NCI-H82 treated with DMSO at 0.1 percent for 48 hours (cell line): ENCODE data around the gene DLG2.
"Not testable (repeated sequence)": the region's sequence is repeated elsewhere in the genome, so short reads cannot be mapped to it uniquely, and the experiment has no call there.

Experiments
- DNase-seq: peaks from one replicate; lab custom pipeline; 2025; ENCODE audit not compliant: unreplicated experiment; lab: John Stamatoyannopoulos, UW

The DLG2 gene

DNA sequence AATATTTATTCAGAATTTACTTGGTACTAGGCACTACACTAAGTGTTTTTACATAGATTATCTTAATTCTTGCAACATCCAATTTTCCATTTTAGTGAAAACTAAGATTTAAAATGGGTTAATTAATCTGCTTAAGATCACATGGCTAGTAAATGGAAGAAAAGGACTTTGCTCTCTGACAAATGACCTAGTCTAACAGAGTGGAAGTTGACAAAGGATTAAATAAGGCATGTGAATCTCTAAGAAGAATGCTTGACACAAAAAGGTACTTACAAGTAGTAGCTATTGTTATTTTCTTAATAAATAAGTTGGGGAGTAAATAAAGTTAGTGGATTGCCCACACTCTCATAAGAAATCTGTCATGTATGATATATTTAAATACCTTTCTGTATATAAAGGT is 584.8 kb downstream of the DLG2 start:
- no peak for DNase-seq

DNA sequence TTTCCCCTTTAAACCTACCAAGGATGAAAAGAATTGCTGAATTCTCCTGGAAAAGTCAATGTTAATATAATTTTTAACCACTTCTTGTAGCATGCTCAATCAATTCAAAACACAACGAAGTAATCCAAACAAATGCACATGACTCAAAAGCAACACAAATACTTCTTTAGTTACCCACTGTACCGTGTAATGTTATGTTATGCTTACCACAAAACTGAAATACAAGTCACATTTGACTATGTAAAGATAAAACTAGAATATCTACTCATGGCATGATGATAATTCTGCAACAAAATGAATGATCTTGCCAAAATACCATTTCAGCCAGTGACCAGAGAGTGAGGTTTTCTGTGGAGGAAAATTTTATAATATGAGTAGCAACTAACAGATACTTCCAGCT is 587.0 kb downstream of the DLG2 start:
- DNase-seq: no peak

DNA sequence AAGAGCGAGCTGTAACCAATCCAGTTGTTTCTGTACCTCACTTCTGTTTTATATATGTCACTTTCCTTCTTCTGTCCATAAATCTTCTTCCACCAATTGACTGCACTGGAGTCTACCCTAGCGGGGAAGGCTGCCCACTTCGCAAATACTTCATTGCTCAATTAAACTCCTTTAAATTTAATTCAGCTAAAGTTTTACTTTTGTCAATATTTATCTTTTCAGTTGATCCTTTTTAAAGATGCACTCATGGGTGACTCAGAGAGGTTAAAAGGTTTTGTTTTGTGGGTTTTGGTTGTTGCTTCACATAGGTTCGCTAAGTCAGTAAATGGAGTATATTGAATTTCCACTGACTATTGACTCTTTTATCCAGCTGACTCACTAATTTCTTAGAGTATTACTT is 597.2 kb downstream of the DLG2 start:
- DNase-seq: no peak

DNA sequence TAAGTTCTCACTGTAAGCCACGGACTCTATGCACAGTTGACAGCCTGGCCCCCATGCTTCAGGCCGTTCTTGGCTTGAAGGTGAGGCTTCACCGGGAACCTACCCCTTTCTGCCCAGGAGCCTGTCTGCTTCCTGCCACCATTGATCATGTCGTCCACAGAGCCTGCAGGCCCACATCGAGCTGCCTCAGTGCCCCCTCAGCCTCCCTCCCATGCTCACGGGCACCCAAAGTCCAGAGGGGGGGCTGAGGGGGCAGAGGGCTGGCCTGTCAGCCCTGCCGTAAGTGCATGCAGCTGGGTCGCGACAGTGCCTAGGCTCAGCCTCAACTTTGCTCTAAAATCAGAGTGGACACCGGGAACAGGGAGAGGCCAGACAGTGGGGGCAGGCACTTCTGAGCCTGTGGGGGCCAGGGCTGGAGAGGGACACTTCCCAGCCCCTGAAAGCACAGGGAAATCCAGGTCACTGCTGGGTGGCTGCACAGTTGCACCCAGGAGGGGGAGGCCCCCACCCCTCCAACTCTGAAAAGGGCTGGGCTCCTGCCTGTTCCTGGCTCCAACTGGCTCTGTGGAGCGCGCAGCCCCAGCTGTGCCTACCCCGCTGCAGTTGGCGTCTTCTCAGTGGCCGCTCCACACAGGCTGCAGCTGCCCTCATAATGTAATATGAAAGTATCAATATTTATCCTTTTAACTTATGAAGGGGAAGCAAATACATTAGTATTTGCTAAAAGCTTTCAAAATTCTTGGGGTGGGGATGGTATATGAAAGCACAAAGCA is 598.6 kb downstream of the DLG2 start:
- DNase-seq: no peak

DNA sequence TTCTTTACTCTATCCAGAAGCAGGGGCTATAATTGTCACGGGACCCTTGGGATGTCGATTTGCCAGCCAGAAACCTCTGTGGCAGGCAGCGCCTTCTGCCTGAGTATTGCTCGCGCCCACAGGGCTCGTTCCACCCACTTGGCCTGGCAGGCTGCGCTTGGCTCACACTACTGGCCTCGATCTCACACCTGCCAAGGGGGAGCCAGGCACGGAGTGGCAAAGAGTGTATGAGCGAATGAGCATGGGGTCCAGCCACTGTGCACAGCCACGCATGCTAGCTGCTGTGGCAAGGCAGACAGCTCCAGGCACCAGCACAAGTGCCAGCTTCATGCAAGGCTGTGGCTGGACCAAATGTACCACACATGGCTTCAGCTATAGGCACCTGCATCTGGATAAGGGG is 599.8 kb downstream of the DLG2 start:
- DNase-seq: no peak

DNA sequence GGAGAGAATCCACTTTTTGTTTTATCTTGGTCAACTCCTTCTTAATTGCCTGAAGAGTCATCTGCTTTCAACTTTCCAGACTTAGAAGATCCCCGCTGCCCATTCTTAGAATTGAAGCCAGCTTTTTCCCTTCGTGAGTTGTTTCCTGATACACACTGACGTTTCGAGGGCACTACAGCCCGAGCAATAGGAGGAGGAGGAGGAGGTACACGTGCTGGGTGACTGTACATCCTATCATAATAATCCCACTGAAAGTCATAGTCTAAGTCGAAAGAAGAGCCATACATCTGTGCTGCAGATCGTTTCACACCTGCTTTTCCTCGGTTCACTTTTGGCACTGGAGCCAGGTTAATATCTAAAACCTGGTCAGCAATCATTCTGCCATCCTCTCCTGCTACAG is 606.1 kb downstream of the DLG2 start:
- no peak for DNase-seq

DNA sequence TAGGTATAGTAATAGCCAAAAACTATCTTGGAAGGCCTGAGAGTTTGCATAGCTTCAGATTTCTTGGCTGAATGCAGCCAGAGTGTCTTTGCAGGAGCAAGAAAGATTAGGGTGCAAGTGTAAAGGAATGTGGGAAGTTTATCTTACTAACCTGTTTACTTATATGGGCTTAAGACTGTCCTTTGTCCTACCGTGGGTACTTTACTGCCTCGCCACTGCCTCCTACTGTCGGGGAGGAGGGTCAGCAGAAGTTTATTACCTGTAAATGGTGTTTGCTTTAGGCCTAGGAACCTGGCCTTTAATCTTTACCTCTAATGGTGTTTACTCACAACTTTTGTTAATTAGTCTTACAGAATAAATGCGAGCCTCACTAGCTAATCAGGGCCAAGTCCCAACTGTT is 633.8 kb downstream of the DLG2 start:
- DNase-seq: peak; percentile 24

DNA sequence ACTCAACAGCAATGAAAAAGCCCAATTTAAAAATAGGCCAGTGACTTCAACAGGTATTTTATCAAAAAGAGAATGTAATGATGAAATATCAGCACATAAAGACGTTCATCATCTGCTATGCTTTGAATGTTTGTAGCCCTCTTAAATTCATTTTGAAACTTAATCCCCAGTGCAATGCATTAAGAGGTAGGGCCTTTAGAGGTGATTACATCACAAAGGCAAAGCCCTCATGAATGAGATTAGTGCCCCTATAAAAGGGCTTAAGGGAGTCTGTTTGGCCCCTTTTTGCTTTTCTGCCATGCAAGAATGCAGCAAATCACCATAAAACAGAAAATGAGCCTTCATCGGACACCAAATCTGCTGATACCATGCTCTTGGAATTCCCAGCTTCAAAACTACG is 637.0 kb downstream of the DLG2 start:
- DNase-seq: peak; percentile 30

DNA sequence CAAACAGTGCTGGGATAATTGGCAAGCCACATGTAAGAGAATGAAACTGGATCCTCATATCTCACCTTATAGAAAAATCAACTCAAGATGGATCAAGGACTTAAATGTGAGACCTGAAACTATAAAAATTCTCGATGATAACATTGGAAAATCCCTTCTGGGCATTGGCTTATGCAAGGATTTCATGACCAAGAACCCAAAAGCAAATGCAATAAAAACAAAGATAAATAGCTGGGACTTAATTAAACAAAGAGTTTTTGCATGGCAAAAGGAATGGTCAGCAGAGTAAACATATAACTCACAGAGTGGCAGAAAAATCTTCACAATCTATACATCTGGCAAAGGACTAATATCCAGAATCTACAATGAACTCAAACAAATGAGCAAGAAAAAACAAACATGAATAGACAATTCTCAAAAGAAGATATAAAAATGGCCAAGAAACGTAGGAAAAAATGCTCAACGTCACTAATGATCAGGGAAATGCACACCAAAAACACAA is 639.4 kb downstream of the DLG2 start:
- DNase-seq: not testable (repeated sequence)

DNA sequence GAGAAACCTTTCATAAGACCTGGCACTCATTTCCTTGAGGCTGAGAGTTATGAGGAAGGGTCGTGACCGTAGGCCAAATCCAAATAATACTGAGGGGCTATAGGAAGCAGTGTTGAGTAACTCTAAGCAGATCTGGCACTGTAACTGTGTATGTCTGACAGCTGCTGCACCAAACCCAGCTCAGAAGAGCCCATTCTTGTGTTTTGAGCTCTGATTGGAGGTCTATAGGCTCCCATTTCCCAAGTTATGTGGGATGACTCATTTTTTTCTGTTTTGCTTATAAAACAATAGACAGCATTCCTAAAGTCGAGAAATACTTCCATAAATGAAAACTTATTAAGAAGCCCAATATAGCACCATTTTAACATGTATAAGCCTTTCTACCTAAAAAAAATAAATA is 645.8 kb downstream of the DLG2 start:
- DNase-seq: no peak

DNA sequence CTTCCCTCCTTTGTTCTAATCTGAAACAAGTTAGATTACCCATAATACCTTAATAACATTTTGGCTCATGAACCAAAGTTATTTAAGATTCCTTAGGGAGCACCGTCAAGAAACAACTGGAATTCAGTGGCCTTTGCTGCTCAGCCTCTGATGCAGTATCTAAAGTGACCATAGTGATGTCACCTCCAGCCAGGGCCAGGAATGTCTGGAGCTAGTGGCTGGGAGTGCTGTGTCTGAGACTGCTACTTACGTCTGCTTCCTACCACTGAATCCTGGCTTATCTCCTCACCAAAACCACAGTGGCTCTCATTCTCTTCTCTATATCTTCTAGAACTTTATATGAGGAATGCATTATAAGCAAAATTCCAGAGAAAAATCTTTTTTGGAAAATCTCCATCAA is 658.0 kb downstream of the DLG2 start:
- no peak for DNase-seq

DNA sequence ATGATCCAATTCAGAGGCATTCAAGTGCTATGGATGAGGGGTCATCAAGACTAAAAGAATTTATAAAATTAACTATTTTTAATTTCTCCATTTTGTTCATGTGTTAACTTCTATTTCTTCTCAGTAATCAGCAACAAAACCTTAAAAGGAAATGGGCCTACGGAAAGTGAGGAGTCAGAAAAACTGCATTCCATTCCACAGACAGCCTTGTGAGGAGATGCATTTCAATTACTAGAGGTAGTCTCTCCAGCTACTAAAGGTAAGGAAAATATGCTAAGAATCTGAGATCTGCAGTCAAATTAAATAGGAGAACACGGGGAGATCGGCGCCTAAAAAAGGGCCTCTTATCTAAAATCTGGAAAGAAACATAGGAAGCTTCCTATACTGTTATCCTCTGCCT is 661.7 kb downstream of the DLG2 start:
- DNase-seq: no peak

DNA sequence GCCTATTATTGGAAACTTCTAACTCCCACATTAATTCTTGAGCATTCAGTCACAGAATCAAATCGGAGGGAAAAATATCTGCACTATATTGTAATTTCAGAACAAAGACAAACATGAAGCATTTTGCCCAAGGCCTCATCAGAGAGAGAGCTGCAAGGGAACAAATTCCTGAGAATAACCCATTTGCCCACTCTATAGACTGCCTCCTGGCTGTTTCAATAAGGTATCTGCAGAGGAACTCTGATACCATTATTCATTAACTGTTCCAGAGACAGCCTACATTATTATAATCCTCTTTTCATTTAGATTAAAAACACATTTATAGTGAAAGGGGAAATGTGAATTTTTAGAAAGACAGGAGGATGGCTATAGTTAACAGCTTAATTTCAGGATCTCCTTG is 663.9 kb downstream of the DLG2 start:
- no peak for DNase-seq

DNA sequence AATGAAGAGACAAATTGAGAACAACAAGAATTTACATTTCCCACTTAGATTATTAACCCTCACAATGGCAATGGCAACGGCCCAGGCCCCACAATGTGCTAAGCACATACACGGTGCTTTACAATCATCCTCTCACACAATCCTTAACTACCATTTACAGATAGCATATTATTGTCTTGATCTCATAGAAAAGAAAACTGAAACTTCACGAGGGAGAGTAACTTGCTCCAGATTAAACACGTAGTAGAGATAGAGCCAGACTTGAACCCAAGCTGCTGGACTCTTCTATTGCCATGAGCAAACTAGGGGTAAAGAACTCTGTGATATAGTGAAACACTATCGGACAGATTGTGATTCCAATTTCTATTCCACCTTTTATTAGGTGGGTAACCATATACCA is 665.1 kb downstream of the DLG2 start:
- DNase-seq: no peak

DNA sequence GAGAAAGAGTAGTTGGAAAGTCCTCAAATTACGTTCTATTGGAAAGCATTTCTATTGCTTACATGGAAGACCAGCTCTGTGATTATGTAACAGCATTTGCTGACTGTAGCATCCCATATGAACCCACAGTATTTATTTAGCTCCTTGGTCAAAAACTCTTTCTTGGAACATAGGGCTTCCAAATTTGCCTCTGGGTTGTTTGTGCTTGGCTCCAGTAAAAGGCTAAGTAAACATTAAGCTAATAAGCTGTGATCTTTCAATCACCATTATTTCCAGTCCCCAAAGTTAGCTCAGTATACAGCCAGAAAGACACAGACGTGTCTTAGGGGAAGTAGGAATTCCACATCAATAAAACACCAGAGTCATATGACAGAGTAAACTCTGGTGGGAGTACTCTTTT is 668.8 kb downstream of the DLG2 start:
- no peak for DNase-seq

DNA sequence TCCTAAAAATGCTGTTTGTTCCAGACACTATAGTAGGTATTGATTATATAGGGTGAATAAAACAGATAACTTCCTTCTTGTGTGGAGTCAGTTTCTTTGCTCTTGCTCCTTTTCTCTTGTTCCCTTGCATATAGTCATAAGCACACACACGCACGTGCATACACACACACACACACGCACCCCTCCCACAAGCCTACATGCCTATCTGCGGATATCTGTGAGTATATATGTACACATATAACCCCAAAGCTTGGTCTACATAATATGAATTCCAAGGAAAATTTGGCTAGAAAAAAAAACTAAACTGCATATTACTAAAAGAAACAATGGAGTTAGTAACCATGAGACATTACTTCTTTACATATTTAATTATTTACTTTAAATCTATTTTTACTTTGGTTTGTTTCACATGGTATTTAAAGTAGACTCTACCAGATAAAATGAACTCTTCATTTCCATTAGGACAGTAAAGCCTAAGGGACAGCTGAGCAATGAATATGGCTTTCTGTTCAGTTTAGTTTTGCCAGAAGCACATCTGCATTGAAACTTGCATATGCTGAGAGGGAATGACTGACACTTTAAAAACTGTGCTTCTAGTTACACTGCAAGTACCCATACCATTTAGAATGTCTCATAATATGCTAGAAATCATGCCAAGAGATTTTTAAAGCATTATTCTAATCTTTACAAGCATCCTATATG is 676.4 kb downstream of the DLG2 start:
- no peak for DNase-seq

DNA sequence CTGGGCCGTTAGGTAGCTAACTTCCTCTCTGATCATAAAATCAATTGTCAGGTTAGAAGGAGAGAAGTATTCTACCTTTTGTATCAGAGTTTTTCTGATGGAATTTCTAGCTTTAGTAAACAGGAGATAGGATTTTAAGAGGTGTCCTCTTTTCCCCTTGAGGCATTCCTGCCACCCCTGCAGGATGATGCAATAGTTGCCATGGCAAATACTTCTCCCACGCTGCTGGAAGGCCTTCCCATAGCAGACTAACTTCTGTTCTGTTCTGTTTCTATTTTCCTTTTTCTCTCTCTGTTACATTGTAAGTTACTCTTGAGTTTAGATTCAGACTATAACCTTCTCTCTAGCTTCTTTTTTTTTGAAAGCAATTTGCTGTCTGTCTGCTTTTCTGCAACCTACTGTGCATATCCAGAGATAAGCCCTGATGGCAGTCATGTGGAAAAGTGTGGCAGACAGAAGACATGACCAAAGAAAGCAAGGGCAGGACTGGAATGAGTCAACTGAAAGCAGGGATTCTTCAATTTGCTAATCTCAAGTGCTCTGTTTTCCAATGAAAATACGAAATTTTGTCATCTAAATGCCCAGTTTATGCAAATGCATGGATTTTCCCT is 679.1 kb downstream of the DLG2 start:
- DNase-seq: no peak

DNA sequence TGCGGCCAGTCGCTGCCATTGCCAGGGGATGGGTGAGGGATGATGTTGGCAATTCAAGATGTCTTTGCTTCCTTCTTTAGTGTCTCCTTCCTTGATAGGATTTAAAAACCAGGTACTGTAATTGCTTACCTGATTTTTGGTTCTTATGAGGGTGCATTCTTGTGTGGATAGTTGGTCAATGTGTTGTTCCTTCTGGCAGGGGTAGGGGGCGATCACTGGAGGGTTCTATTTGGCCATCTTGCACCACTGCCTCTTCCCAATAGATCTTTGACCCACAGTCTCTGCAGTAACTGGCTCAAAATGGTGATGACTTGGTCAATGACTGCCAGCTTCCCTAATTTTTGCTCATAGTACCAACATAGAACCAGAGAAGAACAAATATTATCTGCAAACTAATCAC is 680.1 kb downstream of the DLG2 start:
- DNase-seq: no peak

DNA sequence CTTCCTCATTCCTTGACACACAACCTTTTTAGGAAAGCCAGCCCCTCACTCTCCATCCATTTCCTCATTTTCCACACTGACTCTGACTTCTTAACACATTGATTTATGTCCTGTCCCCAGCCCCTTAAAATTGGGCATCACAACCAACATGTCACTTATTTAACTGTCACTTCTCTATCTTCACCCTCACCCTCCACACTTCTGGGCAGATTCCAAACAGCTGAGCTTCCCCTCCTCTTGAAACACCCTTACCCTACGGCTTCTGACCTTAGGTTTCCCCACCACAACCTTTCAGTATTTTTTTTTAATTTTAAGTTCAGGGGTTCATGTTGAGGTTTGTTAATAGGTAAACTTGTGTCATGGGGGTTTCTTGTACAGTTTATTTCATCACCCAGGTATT is 696.3 kb downstream of the DLG2 start:
- DNase-seq: no peak

DNA sequence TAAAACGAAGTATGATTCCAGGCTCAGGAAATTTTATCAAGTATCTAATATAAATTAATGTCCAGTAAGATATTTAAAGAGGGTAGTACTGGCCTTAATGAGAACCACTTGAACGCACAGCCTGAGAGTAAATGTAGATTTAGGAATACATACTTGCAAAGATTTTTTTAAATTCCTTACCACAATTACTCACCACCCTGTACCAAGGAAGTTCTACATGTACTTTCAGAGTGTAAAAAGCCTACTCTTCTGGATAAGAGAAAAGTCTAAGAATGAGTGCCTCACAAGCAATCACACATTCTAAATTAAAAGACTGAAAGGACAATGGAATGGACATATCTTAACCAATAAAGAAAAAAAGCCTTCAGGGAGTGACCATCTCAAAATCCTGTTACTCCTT is 697.4 kb downstream of the DLG2 start:
- no peak for DNase-seq

DNA sequence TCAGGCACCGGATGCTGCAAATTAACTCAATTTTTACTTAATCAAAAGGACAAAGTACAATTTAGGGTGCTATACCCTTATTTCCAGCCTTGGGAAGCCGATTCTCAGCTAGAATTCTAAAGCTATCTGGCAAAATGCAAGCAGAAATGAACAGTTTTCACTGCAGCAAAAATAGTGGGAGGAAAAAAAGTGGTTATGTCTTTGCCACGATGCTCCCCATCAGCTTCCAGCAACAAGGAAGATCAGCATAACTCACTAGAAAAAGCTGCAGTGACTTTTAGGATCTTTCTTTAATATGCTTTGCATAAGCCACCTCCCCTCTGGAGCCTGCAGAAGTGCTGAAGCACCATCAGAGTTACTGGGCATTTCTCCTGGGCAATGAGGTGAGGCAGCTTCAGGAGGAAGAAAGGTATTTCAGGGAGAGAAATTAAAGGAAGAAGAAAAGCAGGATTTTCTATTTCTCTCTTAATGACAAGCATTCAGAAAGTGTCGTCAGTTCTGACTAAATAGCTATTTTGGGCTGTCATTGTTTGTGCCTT is 702.9 kb downstream of the DLG2 start:
- no peak for DNase-seq

DNA sequence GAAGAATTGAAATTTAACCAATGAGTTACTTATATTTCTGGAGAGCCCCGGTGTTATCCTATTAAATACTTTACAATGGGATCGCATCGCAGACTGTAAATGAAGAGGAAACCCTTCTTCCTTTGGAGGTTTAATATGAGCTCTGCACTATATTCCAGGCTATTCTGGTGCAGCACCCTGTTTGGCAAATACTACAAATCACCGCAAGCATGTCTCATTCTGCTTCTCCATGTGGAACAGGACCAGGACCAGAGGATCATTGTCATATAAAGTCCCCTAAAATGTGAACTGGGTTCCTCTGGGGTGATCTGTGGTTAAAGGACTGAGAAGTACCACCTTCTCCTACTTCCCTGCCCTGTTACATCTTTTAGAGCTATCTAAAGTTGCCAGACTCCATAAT is 703.7 kb downstream of the DLG2 start:
- no peak for DNase-seq
